Hepatocyte (in vitro differentiated cells): Measurements from ENCODE around the gene SLC26A11.

ENCODE experiments used
- CTCF ChIP-seq: fragments of 200-600 bp; sonication (generic); IDR thresholded peaks from 2 replicates; pipeline ENCODE4 v1.5.1; 2016; ENCODE audit warnings: antibody characterized with exemption, mild to moderate bottlenecking; ENCODE audit not compliant: poor library complexity
- EZH2 ChIP-seq: fragments of 200-600 bp; sonication (generic); IDR thresholded peaks from 2 replicates; pipeline ENCODE4 v1.6.1; 2016; ENCODE audit warnings: antibody characterized with exemption, mild to moderate bottlenecking, borderline replicate concordance

- TF ChIP-seq CTCF (no peak), EZH2 (no peak)
These were observed 66.8 kb downstream of the SLC26A11 start for GRCh38 chr17:80287038-80287437.
